Lung microvascular endothelial cell (primary cell): Measurements from ENCODE around the gene ARID1B. TPM values are rescaled to one million over a fixed set of nuclear protein-coding genes. Genes with fewer than 3 reads are reported as not detected.

Experiments
- DNase-seq, 2 donors: peaks; one replicate each; pipeline versions ENCODE4 v3.0.0 to v3.0.0-alpha.2; 2010; ENCODE audit warnings: low read depth in 2 of 2
- total RNA-seq: library from RNA; depleted of rRNA; stranded (reverse); fragments of >200 nt; gene quantifications from 2 replicates; pipeline ENCODE4 v1.2.1, GENCODE V29; 2014

ARID1B gene
- total RNA-seq, 1 donor from 2014 or later: 33.1 TPM

DNA sequence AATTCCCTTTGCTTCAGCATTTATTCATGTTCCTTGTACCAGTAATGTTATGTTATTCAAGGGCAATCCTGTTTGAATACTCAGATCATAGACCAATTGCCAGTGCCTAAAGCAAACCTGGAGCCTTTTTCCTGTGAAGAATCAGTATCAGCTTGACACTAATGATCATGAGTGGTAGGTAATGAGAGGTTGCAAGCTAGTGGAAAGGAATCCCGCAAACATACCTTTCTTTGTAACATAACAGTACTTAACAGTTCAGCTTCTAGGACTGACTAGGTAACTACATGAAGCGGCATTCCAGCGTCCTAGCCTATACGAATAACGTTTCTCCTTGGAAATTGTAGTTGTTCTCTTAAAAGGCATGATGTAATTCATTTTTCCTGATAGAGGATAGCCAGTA, 292.4 kb downstream of the ARID1B start:
- no peak for DNase-seq

DNA sequence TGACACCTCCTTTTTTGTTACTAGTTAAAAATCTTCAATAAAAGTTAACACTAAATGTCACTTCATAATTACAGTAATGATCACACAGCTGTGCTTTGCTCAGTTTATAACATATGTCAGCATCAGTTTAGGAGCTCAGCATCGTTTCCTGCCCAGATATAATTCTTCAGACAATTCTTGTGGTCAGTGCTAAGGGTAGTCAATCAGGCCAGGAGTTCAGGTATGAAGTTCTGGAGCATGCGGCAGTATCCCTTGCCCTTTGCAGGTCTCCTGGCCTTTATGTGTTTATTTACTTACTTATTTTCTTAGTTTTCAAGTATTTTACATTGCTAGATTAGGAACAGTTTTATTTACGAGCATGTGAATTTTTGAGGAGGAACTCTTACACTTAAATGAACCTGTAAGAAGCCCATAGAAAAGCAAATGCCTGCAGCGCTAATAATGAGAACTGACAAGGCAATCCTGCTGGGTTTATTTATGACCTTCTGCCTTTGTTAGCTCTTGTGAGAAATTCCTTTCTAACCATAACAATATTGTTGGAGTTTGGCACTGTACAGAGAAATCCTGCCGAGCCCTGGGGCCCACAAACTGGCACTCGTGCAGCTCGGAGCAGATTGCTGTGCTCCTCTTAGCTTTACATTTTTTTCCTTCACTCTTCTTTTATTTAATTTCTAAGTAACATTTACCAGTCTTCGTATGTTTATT, 293.4 kb downstream of the ARID1B start:
- peak; percentile 33 to 44 for DNase-seq

GRCh38 chr6:157072128-157072527, 294.9 kb downstream of the ARID1B start:
- DNase-seq: no peak

GRCh38 chr6:157073596-157073995, 296.4 kb downstream of the ARID1B start:
- no peak for DNase-seq

DNA sequence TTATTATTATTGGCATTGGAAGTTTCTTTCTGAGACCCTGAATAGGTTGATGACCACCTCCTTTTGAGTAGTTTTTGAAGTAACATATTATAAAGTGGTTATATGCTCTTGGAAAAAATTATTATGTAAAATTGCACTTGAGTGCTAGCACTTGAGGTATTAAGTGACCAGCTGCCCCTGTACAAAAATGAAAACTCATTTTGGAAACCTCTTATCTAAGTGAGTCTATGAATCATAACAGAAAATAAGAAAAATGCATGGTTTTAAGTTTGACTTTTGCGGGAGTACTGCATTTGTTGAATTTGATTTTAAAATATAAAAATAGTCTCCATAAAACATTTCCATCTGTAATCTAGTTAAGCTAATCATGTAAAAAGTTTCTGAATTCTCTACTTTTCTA, 297.8 kb downstream of the ARID1B start:
- no peak for DNase-seq

DNA sequence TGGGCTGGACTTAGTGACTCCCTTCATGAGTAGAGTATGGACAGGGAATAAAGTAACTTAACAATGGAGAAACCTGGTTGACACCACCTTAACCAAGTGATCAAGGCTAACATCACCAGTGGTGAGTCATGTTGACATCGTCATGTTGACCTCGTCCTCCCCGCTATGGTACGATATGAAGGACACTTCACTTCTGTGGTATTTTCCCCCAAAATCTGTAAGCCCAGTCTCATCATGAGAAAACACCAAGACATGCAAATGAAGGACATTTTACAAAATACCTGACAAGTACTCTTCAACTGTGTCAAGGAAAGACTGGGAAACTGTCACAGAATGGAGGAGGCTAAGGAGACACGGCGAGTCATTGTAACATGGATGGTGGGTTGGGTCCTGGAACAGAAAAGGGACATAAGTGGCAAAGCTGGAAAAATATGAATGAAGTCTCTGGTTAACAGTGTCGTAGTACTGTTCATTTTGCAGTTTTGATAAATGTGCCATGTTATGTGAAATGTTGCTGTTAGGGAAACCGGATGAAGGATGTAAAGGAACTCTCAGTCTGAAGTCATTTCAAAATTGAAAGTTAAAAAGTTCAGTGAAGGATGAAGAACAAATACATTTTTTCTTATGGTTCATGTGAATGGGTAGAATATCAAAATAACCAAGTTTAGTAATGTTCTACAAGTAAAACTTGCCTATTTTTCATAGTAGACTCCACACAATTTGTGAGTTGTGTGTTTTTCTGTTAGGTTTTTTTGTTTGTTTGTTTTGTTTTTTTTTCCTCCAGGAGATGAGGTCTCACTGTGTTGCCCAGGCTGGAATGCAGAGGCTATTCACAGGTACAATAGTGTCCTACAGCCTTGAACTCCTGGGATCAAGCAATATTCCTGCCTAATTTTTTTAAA, 298.6 kb downstream of the ARID1B start:
- peak in 1 of 2 donors; percentile 8 for DNase-seq

DNA sequence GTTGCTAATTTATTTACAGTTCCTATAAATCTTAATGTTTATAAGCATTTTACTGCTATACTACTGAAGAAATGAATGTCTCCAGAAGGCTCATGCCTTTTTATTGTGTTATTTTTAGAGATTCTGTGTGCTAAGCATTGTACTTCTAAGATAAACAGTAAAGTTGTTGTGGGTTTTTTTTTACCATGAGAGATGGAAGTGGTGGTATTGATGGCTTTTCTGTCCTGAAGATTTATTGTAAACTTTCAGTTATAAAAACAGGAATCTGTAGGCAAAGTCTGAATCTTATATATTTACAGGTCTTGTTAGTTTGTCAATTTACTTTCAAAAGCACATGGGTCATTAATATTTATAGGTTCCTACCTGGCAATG, 299.3 kb downstream of the ARID1B start:
- no peak for DNase-seq

DNA sequence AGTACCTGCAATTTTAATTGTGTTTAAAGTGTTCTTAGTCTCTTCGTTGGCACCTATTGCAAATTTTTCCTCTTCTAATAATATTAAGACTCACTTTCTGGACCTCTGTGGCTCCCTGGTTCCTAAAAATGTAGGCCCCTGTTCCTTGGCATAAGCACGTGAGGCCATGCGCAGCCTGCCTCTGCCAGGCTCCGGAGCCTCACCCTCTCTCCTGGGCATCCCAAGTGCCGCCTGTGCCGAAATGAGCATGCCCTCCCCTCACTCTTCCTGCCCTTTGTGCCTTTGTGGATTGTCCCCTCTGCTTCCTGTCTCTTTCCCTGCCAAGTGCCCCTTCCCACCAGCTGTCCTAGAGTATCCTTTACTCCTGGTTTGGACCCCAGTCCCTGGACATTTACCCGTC, 300.1 kb downstream of the ARID1B start:
- DNase-seq: no peak

GRCh38 chr6:157078326-157078725, 301.1 kb downstream of the ARID1B start:
- DNase-seq: no peak

GRCh38 chr6:157079277-157079676, 302.1 kb downstream of the ARID1B start:
- DNase-seq: no peak

DNA sequence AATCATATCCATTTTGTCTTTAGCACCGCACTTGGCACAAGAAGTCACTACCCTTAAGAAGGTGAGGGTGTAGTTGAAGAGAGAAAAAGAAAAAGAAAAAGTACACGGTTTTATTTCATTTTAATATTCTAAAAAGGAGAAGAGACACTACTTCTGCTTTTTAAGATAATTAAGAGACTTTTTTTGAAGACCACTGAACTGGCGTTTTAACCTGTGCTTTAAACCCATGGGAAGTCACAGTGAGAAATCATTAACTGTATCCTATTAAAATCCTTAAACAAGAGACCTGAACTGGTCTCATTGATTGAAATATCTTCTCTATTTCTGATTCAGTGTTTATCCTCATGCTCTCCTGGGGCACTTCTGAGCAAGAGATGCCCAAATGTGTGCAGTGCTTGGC, 302.6 kb downstream of the ARID1B start:
- no peak for DNase-seq

DNA sequence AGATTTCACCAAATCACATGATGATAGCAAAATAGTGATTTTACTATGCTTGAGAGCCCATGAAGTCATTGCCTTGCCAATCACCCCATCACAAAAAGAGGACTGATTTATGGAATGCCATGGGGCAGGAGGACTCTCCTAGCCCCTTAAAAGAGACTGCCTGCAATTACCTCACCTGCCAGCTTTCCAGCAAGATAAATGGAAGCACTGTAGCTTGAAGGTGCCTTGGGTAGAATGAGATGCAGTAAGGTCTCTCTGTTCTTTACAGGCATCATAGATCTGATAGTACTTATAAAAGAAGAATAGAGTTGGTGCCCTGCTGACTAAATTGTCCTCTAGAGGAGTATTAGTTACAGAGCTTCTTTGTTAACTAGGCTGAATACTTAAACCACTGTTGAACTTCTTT, 303.8 kb downstream of the ARID1B start:
- no peak for DNase-seq

GRCh38 chr6:157083343-157083742, 306.2 kb downstream of the ARID1B start:
- DNase-seq: no peak

DNA sequence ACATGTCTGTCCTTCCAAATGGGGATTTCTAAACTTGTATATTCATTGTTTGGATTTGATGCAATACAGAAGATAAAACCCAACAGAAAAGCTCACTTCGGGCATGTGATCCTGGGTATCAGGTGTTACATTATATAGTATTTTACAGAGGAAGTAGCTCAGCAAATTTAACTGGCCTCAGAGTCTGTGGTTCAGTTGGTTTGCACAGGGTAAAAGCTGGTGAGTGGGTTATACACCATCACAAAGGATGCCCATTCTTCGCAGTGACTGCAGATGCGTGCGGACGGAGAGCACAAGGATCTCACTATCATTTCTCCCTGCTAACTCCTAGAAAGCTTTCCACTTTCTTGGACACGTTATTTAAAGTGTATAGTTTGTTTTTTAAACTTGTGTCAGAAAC, 309.5 kb downstream of the ARID1B start:
- DNase-seq: no peak

GRCh38 chr6:157087974-157088373, 310.8 kb downstream of the ARID1B start:
- DNase-seq: peak; percentile 64 to 99

DNA sequence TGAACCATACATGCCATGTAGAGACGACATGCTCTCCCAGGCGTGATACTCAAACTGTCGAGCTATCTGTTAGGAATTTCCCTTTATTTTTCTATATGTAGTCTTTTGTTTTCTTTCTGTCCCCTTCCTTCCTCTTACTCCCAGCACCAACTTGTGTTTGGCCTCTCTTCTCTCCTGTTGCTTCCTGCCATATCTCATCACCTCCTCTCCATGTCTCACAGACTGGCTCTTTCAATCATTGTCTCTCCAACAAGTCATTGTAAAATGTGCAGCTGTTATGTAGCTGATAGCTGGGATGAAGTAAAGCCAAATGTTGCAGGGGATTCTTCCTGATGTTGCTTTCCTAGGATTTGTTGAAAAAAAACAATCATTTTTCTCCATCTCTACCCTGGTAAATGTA, 311.7 kb downstream of the ARID1B start:
- peak; percentile 69 to 97 for DNase-seq

GRCh38 chr6:157089258-157089657, 312.1 kb downstream of the ARID1B start:
- DNase-seq: peak; percentile 70 to 91

DNA sequence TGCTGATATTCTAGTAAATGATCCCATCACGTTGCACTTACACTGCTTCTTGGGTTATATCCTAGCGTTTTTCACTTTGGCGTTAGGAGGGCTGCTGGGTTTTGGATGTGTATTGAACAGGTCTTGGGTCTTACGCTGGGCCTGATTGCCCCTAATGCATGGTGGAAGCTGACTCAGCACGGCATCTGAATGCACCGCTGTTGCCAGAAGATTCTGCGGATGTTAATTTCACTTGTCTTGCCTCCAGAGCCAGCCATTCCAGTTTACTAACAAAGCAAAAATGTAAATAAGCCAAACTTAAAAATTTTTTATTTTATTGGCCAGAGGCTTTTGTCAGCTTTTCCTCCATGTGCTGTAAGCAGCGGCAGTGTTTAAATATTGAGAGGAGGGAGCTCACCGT, 312.7 kb downstream of the ARID1B start:
- DNase-seq: no peak

GRCh38 chr6:157090736-157091135, 313.6 kb downstream of the ARID1B start:
- DNase-seq: no peak

GRCh38 chr6:157091243-157091642, 314.1 kb downstream of the ARID1B start:
- DNase-seq: peak; percentile 19 to 23

DNA sequence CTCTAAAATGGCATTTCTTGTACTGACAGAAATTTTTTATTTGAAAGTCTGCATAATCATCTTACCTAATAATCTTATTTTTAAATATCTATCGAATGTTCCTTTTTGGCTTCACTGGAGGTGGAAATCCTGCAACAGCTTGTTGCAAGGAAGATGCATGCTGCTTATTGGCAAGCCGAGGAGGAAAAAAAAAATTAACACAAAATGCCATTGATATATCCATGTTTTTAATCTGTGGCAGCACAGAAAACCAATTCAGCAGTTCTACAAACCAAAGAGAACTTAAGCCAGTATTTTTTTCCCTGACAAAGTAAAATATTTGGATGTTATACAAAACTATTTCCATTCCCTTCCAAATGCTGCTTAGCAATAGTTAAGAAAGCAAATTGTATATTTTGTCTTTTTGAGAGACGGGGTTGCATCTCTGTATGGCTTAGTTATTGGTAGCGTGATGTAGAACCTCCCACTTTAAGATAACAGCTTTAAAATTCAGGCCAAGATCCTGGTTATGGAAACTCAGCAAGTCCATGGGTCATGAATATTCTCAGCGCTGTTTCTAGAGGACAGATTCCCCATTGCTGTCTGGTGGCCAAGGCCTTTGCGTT, 314.8 kb downstream of the ARID1B start:
- no peak for DNase-seq

DNA sequence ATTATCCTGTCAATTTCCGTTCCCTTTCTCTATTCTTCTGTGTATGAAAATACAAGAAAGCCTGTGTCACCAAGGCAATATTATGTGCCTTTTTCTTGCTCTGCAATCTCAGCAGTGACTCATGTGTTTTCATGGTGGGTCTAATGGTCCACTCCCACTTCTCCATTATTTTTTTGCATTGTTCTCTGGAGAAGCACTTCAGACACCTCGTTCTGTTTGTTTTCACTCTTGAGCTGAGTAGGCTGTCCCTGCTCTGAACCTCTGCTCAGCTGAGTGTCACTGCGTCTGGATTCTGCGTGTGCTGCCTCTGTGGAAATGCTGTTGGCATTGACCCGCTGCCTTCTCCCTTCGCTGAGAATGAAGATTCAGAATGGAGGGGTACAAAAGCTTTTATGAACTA, 315.6 kb downstream of the ARID1B start:
- peak; percentile 39 to 69 for DNase-seq
